Prostate gland (tissue), 2 donors: Measurements from ENCODE around the gene TMEM167B. TPM values are rescaled to one million over a fixed set of nuclear protein-coding genes. Genes with fewer than 3 reads are reported as not detected.

ENCODE experiments used
- DNase-seq: peaks from one replicate; pipeline ENCODE4 v3.0.0-alpha.2; 2019; ENCODE audit warnings: low spot score
- H3K27ac ChIP-seq, 2 donors: fragments of 200-600 bp; sonication (generic); 2 replicates each; pipeline ENCODE4 v1.5.1; 2017 to 2019
- H3K27me3 ChIP-seq: fragments of 200-600 bp; sonication (generic); replicated peaks from 2 replicates; pipeline ENCODE4 v1.5.1; 2019; ENCODE audit not compliant: insufficient read depth
- H3K36me3 ChIP-seq, 2 donors: fragments of 200-600 bp; sonication (generic); 1 replicate in 1 of 2; 2 replicates in 1 of 2; pipeline versions ENCODE4 v1.5.1 to v1.8.1; 2017 to 2019
- H3K4me1 ChIP-seq: fragments of 200-600 bp; sonication (generic); replicated peaks from 2 replicates; pipeline ENCODE4 v1.5.1; 2019
- H3K4me3 ChIP-seq, 2 donors: fragments of 200-600 bp; sonication (generic); 2 replicates each; pipeline ENCODE4 v1.5.1; 2017 to 2019
- H3K9me3 ChIP-seq: fragments of 200-600 bp; sonication (generic); 2 replicates; pipeline ENCODE4 v1.5.1; 2017
- CTCF ChIP-seq, 4 experiments: fragments of 200-600 bp in 2 of 4; fragments of 450-650 bp in 2 of 4; sonication (generic) in 2 of 4; IDR thresholded peaks; 1 replicate in 3 of 4; 2 replicates in 1 of 4; pipeline ENCODE4 v1.5.1; 2016 to 2019; ENCODE audit warnings: antibody characterized with exemption in 4 of 4, mild to moderate bottlenecking in 2 of 4, moderate library complexity in 2 of 4
- POLR2A ChIP-seq: fragments of 450-650 bp; IDR thresholded peaks from one replicate; pipeline ENCODE4 v1.6.1; 2016; ENCODE audit warnings: antibody characterized with exemption, mild to moderate bottlenecking
- POLR2AphosphoS5 ChIP-seq: sonication (generic); formaldehyde crosslinking; IDR thresholded peaks from one replicate; pipeline ENCODE4 v1.6.1; 2017; ENCODE audit warnings: antibody characterized with exemption
- WGBS: methylation state at CpG from one replicate; pipeline ENCODE4 v1.1.5; 2018; 5-methylcytosine and 5-hydroxymethylcytosine counted together
- intact Hi-C: fragments of 100-400 bp; cut with DNase I; formaldehyde crosslinking; loops from one replicate; pipeline ENCODE4 v1.14.2; 2022
- total RNA-seq, 2 donors: library from RNA; depleted of rRNA; stranded (reverse); fragments of >200 nt; gene quantifications; one replicate each; pipeline ENCODE4 v1.1.0, GENCODE V29; 2016

TMEM167B gene
- total RNA-seq, 2 donors from 2014 or later, result 37.0 to 40.7 TPM

- intact Hi-C loops, result no loop called here
- Histone ChIP-seq H3K9me3 (no peaks in the 10 kb centered on the region), H3K27ac (no peak overlapping the region), H3K36me3 (no peaks in the 10 kb centered on the region), H3K27me3 (no peaks in the 10 kb centered on the region), H3K4me3 (no peak overlapping the region), H3K4me1 (no peaks in the 10 kb centered on the region)
- TF ChIP-seq CTCF (IDR thresholded peaks at IDR 0.05) (no peak), POLR2AphosphoS5 (no peak), POLR2A (no peak)
- DNase-seq, result no peak
These were observed 31.5 kb upstream of the TMEM167B start for GRCh38 chr1:109059026-109059425.

- no peak for DNase-seq
- H3K36me3 ChIP-seq, result peaks cover 0 to 2% of the 10 kb centered on the region in 2 donors
- H3K27me3 ChIP-seq, result no peaks in the 10 kb centered on the region
- no peaks in the 10 kb centered on the region for H3K4me1 ChIP-seq
- TF ChIP-seq POLR2AphosphoS5 (no peak), POLR2A (no peak), CTCF (IDR thresholded peaks at IDR 0.05) (no peak)
- WGBS, result 86% methylated on average over 7 of the region's 7 CpGs
- H3K4me3 ChIP-seq, result no peak overlapping the region
- H3K27ac ChIP-seq, result no peak overlapping the region
- H3K9me3 ChIP-seq, result no peaks in the 10 kb centered on the region
- intact Hi-C loops, result no loop called here
These were observed 29.9 kb upstream of the TMEM167B start for GRCh38 chr1:109060707-109061106.

GRCh38 chr1:109061183-109061582 is 29.4 kb upstream of the TMEM167B start:
- intact Hi-C loops, result no loop called here
- Histone ChIP-seq H3K36me3 (peaks cover 0 to 2% of the 10 kb centered on the region in 2 donors), H3K4me1 (no peaks in the 10 kb centered on the region), H3K27ac (no peak overlapping the region), H3K4me3 (no peak overlapping the region), H3K27me3 (no peaks in the 10 kb centered on the region), H3K9me3 (no peaks in the 10 kb centered on the region)
- TF ChIP-seq POLR2AphosphoS5 (no peak), POLR2A (no peak), CTCF (IDR thresholded peaks at IDR 0.05) (no peak)
- DNase-seq, result no peak
- 75% methylated on average over 4 of the region's 4 CpGs for WGBS

GRCh38 chr1:109065137-109065536 is 25.4 kb upstream of the TMEM167B start:
- Histone ChIP-seq H3K4me1 (no peaks in the 10 kb centered on the region), H3K36me3 (peaks cover 0 to 2% of the 10 kb centered on the region in 2 donors), H3K27me3 (no peaks in the 10 kb centered on the region), H3K9me3 (no peaks in the 10 kb centered on the region), H3K27ac (no peak overlapping the region), H3K4me3 (no peak overlapping the region)
- TF ChIP-seq POLR2A (no peak), POLR2AphosphoS5 (no peak), CTCF (IDR thresholded peaks at IDR 0.05) (no peak)
- WGBS, result 98% methylated on average over 3 of the region's 3 CpGs
- intact Hi-C loops, result no loop called here
- no peak for DNase-seq

- intact Hi-C loops, result no loop called here
- 80% methylated on average over 8 of the region's 8 CpGs for WGBS
- H3K36me3 ChIP-seq, result peaks cover 0 to 2% of the 10 kb centered on the region in 2 donors
These were observed 22.7 kb upstream of the TMEM167B start for GRCh38 chr1:109067883-109068282.

More at GRCh38 chr1:109067883-109068282, 22.7 kb upstream of the TMEM167B start:
- H3K9me3 ChIP-seq, result no peaks in the 10 kb centered on the region
- H3K4me1 ChIP-seq, result no peaks in the 10 kb centered on the region
- DNase-seq, result no peak
- no peak overlapping the region for H3K27ac ChIP-seq
- TF ChIP-seq POLR2AphosphoS5 (no peak), POLR2A (no peak), CTCF (IDR thresholded peaks at IDR 0.05) (no peak)
- no peak overlapping the region for H3K4me3 ChIP-seq
- H3K27me3 ChIP-seq, result no peaks in the 10 kb centered on the region
